Measurements from ENCODE around the gene TNIK. TPM values are rescaled to one million over a fixed set of nuclear protein-coding genes. Genes with fewer than 3 reads are reported as not detected.

The TNIK gene
- total RNA-seq, 1 experiment from 2014 or later = 7.0 TPM

DNA sequence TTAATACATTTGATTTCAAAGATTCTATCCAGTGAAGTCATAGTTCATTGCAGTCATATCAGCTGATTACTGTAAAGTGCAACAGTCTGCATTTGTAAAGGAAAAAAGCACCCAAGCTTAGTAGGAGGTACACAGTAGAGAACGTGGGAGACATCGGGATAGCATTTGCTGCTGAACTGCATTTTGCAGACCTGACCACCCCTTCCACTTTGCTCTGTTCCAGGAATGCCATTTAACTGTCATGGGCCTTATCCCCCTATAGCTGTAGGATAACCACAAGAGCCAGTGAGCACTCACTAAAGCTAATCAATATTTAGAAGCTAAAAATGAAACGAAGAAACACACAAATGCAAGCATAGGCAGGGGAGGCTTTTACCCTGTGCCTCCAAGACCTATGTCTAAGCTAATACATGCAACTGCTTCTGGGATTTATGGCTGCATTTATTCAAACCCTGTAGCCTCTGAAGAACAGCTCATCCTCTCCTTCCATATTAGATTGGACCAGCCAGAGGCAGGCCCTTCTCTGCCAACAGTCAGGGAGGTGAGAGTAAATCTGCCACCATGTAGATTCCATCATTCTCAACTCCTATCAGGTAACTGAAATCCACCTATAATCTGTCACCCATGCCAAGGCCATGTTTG lies 23.0 kb downstream of the TNIK start:
- H3K27ac ChIP-seq (ENCODE audit: low read length) = no peak overlapping the region
- no peaks in the 10 kb centered on the region for H3K27me3 ChIP-seq (ENCODE audit: low read length)
- H3K9me3 ChIP-seq (ENCODE audit: low read length) = no peaks in the 10 kb centered on the region
- no peaks in the 10 kb centered on the region for H3K4me1 ChIP-seq (ENCODE audit: insufficient read depth, low read length)
- H4K20me1 ChIP-seq (ENCODE audit: low read length) = no peaks in the 10 kb centered on the region
- ATAC-seq (no peak), DNase-seq (no peak)
- no peaks in the 10 kb centered on the region for H3K79me2 ChIP-seq (ENCODE audit: low read length)
- intact Hi-C loops (cut with micrococcal nuclease) = no loop called here
- no peaks in the 10 kb centered on the region for H3K36me3 ChIP-seq (ENCODE audit: low read depth, low read length)
- TF ChIP-seq EZH2 (IDR thresholded peaks at IDR 0.05; ENCODE audit: low read length, unreplicated experiment) (no peak), EZH2phosphoT487 (IDR thresholded peaks at IDR 0.05; ENCODE audit: borderline replicate concordance, low read length) (no peak), CTCF (conservative IDR thresholded peaks at IDR 0.05; ENCODE audit: low read depth, low read length) (no peak)
- H3K9ac ChIP-seq (ENCODE audit: low read length) = no peak overlapping the region
- CTCF ChIA-PET = no interaction called here
- no peak overlapping the region for H3K4me3 ChIP-seq (ENCODE audit: low read length)
- POLR2A ChIA-PET (ENCODE audit: unreplicated experiment) = no interaction called here
- no peak overlapping the region for H3K4me2 ChIP-seq (ENCODE audit: low read length)
- H3F3A ChIP-seq (ENCODE audit: low read length, unreplicated experiment) = no peaks in the 10 kb centered on the region
- BruUV-seq (replicated peaks) = no TSS peak
- H2AFZ ChIP-seq (ENCODE audit: low read length) = no peak overlapping the region
- H3K9me2 ChIP-seq (replicated peaks; ENCODE audit: low read length) = no peaks in the 10 kb centered on the region

- CTCF ChIA-PET = no interaction called here
- H2AFZ ChIP-seq (ENCODE audit: low read length) = no peak overlapping the region
- no peaks in the 10 kb centered on the region for H3K79me2 ChIP-seq (ENCODE audit: low read length)
- no peaks in the 10 kb centered on the region for H3F3A ChIP-seq (ENCODE audit: low read length, unreplicated experiment)
- ATAC-seq (no peak), DNase-seq (no peak)
- intact Hi-C loops (cut with micrococcal nuclease) = no loop called here
- no peak overlapping the region for H3K4me2 ChIP-seq (ENCODE audit: low read length)
- H3K27me3 ChIP-seq (ENCODE audit: low read length) = no peaks in the 10 kb centered on the region
- no peak for TF ChIP-seq CTCF (conservative IDR thresholded peaks at IDR 0.05; ENCODE audit: low read depth, low read length)
- TF ChIP-seq EZH2phosphoT487 (IDR thresholded peaks at IDR 0.05; ENCODE audit: borderline replicate concordance, low read length) = no peak
- TF ChIP-seq EZH2 (IDR thresholded peaks at IDR 0.05; ENCODE audit: low read length, unreplicated experiment) = no peak
- H3K4me1 ChIP-seq (ENCODE audit: insufficient read depth, low read length) = no peaks in the 10 kb centered on the region
- no peak overlapping the region for H3K27ac ChIP-seq (ENCODE audit: low read length)
- no peak overlapping the region for H3K4me3 ChIP-seq (ENCODE audit: low read length)
- H3K9ac ChIP-seq (ENCODE audit: low read length) = no peak overlapping the region
- no peaks in the 10 kb centered on the region for H3K9me2 ChIP-seq (replicated peaks; ENCODE audit: low read length)
- BruUV-seq (replicated peaks) = no TSS peak
- H3K36me3 ChIP-seq (ENCODE audit: low read depth, low read length) = no peaks in the 10 kb centered on the region
- POLR2A ChIA-PET (ENCODE audit: unreplicated experiment) = no interaction called here
- no peaks in the 10 kb centered on the region for H4K20me1 ChIP-seq (ENCODE audit: low read length)
- H3K9me3 ChIP-seq (ENCODE audit: low read length) = no peaks in the 10 kb centered on the region
Observed at GRCh38 chr3:171436380-171436779, 23.8 kb downstream of the TNIK start.

GRCh38 chr3:171435757-171436156 lies 24.4 kb downstream of the TNIK start:
- Histone ChIP-seq H3K9me3 (ENCODE audit: low read length) (no peaks in the 10 kb centered on the region), H2AFZ (ENCODE audit: low read length) (no peak overlapping the region), H3K9me2 (replicated peaks; ENCODE audit: low read length) (no peaks in the 10 kb centered on the region), H3K9ac (ENCODE audit: low read length) (no peak overlapping the region), H4K20me1 (ENCODE audit: low read length) (no peaks in the 10 kb centered on the region), H3K79me2 (ENCODE audit: low read length) (no peaks in the 10 kb centered on the region), H3K27me3 (ENCODE audit: low read length) (no peaks in the 10 kb centered on the region), H3K4me1 (ENCODE audit: insufficient read depth, low read length) (no peaks in the 10 kb centered on the region), H3K27ac (ENCODE audit: low read length) (no peak overlapping the region), H3F3A (ENCODE audit: low read length, unreplicated experiment) (no peaks in the 10 kb centered on the region), H3K4me3 (ENCODE audit: low read length) (no peak overlapping the region), H3K4me2 (ENCODE audit: low read length) (no peak overlapping the region), H3K36me3 (ENCODE audit: low read depth, low read length) (no peaks in the 10 kb centered on the region)
- ChIA-PET CTCF (no interaction called here), POLR2A (ENCODE audit: unreplicated experiment) (no interaction called here)
- no peak for DNase-seq
- TF ChIP-seq CTCF (conservative IDR thresholded peaks at IDR 0.05; ENCODE audit: low read depth, low read length) = no peak
- no TSS peak for BruUV-seq (replicated peaks)
- ATAC-seq = no peak
- intact Hi-C loops (cut with micrococcal nuclease) = no loop called here
